HepG2 (cell line): ENCODE measurements around the gene MLST8. TPM values are rescaled to one million over a fixed set of nuclear protein-coding genes. Genes with fewer than 3 reads are reported as not detected.

Experiments used
- ATAD3A ChIP-seq: sonication (generic); formaldehyde crosslinking; IDR thresholded peaks from 2 replicates; pipeline ENCODE4 v1.4.0; 2020; ENCODE audit warnings: missing genetic modification reagents
- ATF7-NPFF ChIP-seq: sonication (generic); formaldehyde crosslinking; IDR thresholded peaks from 2 replicates; pipeline ENCODE4 v1.8.1; 2023; ENCODE audit warnings: mild to moderate bottlenecking, low read depth, missing genetic modification reagents, moderate library complexity
- CHD2 ChIP-seq: IDR thresholded peaks from 2 replicates; pipeline ENCODE4 v1.6.1; 2011; ENCODE audit warnings: low read depth, low read length, improper control_type of control experiment
- ETV5 ChIP-seq: IDR thresholded peaks from 2 replicates; pipeline ENCODE4 v1.6.1; 2018; ENCODE audit warnings: missing biosample characterization, missing genetic modification reagents, inconsistent platforms, borderline replicate concordance
- HCFC1 ChIP-seq: fragments of 150-350 bp; IDR thresholded peaks from 2 replicates; pipeline ENCODE4 v1.6.1; 2014; ENCODE audit warnings: low read depth, low read length
- KAT7 ChIP-seq: IDR thresholded peaks from 2 replicates; pipeline ENCODE4 v1.6.1; 2018; ENCODE audit warnings: borderline replicate concordance, missing compliant biosample characterization
- NFATC3 ChIP-seq: sonication (generic); formaldehyde crosslinking; IDR thresholded peaks from 2 replicates; pipeline ENCODE4 v1.5.1; 2020; ENCODE audit warnings: mild to moderate bottlenecking, missing genetic modification reagents
- SAFB2 ChIP-seq: sonication (generic); formaldehyde crosslinking; IDR thresholded peaks from 2 replicates; pipeline ENCODE4 v1.5.1; 2020; ENCODE audit warnings: missing genetic modification reagents, low read depth, mild to moderate bottlenecking, borderline replicate concordance
- SKI ChIP-seq: fragments of 450-650 bp; IDR thresholded peaks from one replicate; pipeline ENCODE4 v1.6.1; 2018; ENCODE audit warnings: mild to moderate bottlenecking; ENCODE audit not compliant: partially characterized antibody
- SPEN ChIP-seq: sonication (generic); formaldehyde crosslinking; IDR thresholded peaks from 2 replicates; pipeline ENCODE4 v1.5.1; 2020; ENCODE audit warnings: low read depth, mild to moderate bottlenecking, missing genetic modification reagents
- THYN1 ChIP-seq: sonication (generic); formaldehyde crosslinking; IDR thresholded peaks from 2 replicates; pipeline ENCODE4 v1.8.1; 2023; ENCODE audit warnings: low read depth, mild to moderate bottlenecking, moderate library complexity, missing genetic modification reagents, borderline replicate concordance
- ZBTB3 ChIP-seq: sonication (generic); formaldehyde crosslinking; IDR thresholded peaks from 2 replicates; pipeline ENCODE4 v1.4.0; 2020; ENCODE audit warnings: low read depth, mild to moderate bottlenecking, moderate library complexity, missing genetic modification reagents, borderline replicate concordance
- ZFAT ChIP-seq: sonication (generic); formaldehyde crosslinking; conservative IDR thresholded peaks from 2 replicates; pipeline ENCODE4 v1.8.1; 2023; ENCODE audit warnings: missing genetic modification reagents, inconsistent platforms
- ZNF605 ChIP-seq: sonication (generic); formaldehyde crosslinking; IDR thresholded peaks from 2 replicates; pipeline ENCODE4 v1.8.0; 2022; ENCODE audit warnings: mild to moderate bottlenecking, missing genetic modification reagents
- ZNF619 ChIP-seq: sonication (generic); formaldehyde crosslinking; IDR thresholded peaks from 2 replicates; pipeline ENCODE4 v1.4.0; 2020; ENCODE audit warnings: mild to moderate bottlenecking, missing genetic modification reagents
- ZNF713 ChIP-seq: sonication (generic); formaldehyde crosslinking; IDR thresholded peaks from 2 replicates; pipeline ENCODE4 v1.4.0; 2020; ENCODE audit warnings: mild to moderate bottlenecking, missing genetic modification reagents
- ZNF792 ChIP-seq: IDR thresholded peaks from 2 replicates; pipeline ENCODE4 v1.6.1; 2016
- ZNF816 ChIP-seq: sonication (generic); formaldehyde crosslinking; IDR thresholded peaks from 2 replicates; pipeline ENCODE4 v1.8.0; 2022; ENCODE audit warnings: missing genetic modification reagents, mild to moderate bottlenecking, borderline replicate concordance
- polyA plus RNA-seq, 8 experiments: library from polyadenylated mRNA; depleted of rRNA in 3 of 8; stranded (reverse) in 7 of 8; unstranded in 1 of 8; fragments of >200 nt; fragmentation: Illumina TruSeq in 4 of 8; extraction: Trizol in 4 of 8; gene quantifications; 2 replicates each; pipeline versions ENCODE4 v1.2.1 to v1.2.3, GENCODE V29; 2011 to 2016; ENCODE audit warnings: low read depth in 4 of 8, missing spikeins in 1 of 8, mixed read lengths in 1 of 8; ENCODE audit not compliant: insufficient read depth in 1 of 8
- total RNA-seq, 5 experiments: library from RNA; depleted of rRNA; stranded (reverse); fragments of >200 nt; fragmentation: Illumina TruSeq; extraction: Trizol; gene quantifications; 2 replicates each; pipeline ENCODE4 v1.2.3, GENCODE V29; 2016; ENCODE audit warnings: low read depth in 1 of 5
- TF ChIP-seq, protein P1 (sequence below): sonication (generic); formaldehyde crosslinking; IDR thresholded peaks from 2 replicates; pipeline ENCODE4 v1.4.0; 2020; ENCODE audit warnings: missing genetic modification reagents, mild to moderate bottlenecking, borderline replicate concordance
- TF ChIP-seq, protein P2 (sequence below), 2 experiments: sonication (generic) in 1 of 2; formaldehyde crosslinking in 1 of 2; IDR thresholded peaks; 2 replicates each; pipeline versions ENCODE4 v1.4.0 to v1.6.1; 2018 to 2020; ENCODE audit warnings: missing genetic modification reagents in 2 of 2, borderline replicate concordance in 1 of 2, low read depth in 1 of 2, mild to moderate bottlenecking in 1 of 2, missing biosample characterization in 1 of 2
- TF ChIP-seq, protein P3 (sequence below): sonication (generic); formaldehyde crosslinking; IDR thresholded peaks from 2 replicates; pipeline ENCODE4 v1.8.0; 2022; ENCODE audit warnings: mild to moderate bottlenecking, missing genetic modification reagents, moderate library complexity
- TF ChIP-seq, protein P4 (sequence below): sonication (generic); formaldehyde crosslinking; conservative IDR thresholded peaks from 2 replicates; pipeline ENCODE4 v1.4.0; 2020; ENCODE audit warnings: missing genetic modification reagents

The MLST8 gene
- total and polyA plus RNA-seq, 2 of the 13 experiments (the other 11 are each of a cell fraction or from before 2014, with no cell fraction given) = 30.8 to 72.7 TPM

DNA sequence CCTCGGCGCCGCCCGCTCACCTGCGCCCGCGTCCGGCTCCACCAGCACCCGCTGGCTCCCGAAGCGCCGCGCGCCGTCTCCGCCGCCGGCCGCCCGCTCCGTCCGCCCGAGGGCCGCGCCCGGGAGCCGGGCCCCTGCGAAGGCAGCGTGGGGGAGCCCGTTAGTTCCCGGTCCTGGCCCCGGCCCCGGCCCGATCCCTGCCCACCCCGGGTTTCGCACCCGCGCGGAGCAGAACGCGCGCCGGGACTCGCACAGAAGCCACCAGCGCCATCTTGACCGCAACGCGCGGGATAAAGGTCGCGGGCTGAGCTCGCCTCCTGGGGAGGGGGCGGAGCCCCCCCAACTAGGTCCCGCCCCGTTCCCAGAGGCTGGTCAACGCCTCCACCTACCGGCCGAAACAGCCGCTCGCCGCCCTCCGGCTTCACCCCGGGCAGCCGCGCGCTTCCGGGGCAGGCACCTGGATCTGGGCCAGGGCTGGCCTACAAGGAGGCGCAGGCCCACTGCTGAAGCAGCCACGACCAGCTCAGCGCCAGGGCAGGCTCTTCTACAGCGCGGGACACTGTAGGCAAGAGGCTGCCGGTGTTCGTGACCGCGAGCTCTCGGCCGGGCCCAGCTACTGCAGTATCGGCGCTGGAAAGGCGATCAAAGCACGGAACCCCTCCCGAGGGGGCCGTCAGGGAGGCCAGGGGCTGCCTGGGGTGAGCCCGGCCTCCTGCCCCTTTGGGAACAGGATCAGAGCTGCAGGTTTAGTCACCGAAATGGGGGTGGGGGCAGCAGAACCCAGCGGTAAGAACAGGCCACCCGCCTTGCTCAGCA, 46.2 kb downstream of the MLST8 start, which contains the start of gene ECI1 (continued):
- TF ChIP-seq SKI (peak; percentile 68), ATAD3A (no peak), HCFC1 (0 out of 2 replicates have a peak, but pooled peaks have one; percentile 29), ZBTB3 (CRISPR knock-in tag) (no peak), SPEN (CRISPR knock-in tag) (peak; percentile 90), ZNF605 (peak; percentile 82), ETV5 (CRISPR knock-in tag) (peak; percentile 98), CHD2 (no peak), ZFAT (CRISPR knock-in tag) (no peak), ZNF713 (CRISPR knock-in tag) (0 out of 2 replicates have a peak, but pooled peaks have one; percentile 22), THYN1 (CRISPR knock-in tag) (no peak), NFATC3 (no peak), ZNF619 (CRISPR knock-in tag) (peak; percentile 40; the same call in 1 of the 2 replicates), ZNF792 (CRISPR knock-in tag) (peak; percentile 71; the same call in 1 of the 2 replicates), ZNF816 (peak; percentile 87), ATF7-NPFF (CRISPR knock-in tag) (peak; percentile 74; the same call in 1 of the 2 replicates), KAT7 (peak; percentile 84; the same call in 1 of the 2 replicates), SAFB2 (CRISPR knock-in tag) (peak; percentile 43; the same call in 1 of the 2 replicates)
- TF ChIP-seq, protein P1, sequence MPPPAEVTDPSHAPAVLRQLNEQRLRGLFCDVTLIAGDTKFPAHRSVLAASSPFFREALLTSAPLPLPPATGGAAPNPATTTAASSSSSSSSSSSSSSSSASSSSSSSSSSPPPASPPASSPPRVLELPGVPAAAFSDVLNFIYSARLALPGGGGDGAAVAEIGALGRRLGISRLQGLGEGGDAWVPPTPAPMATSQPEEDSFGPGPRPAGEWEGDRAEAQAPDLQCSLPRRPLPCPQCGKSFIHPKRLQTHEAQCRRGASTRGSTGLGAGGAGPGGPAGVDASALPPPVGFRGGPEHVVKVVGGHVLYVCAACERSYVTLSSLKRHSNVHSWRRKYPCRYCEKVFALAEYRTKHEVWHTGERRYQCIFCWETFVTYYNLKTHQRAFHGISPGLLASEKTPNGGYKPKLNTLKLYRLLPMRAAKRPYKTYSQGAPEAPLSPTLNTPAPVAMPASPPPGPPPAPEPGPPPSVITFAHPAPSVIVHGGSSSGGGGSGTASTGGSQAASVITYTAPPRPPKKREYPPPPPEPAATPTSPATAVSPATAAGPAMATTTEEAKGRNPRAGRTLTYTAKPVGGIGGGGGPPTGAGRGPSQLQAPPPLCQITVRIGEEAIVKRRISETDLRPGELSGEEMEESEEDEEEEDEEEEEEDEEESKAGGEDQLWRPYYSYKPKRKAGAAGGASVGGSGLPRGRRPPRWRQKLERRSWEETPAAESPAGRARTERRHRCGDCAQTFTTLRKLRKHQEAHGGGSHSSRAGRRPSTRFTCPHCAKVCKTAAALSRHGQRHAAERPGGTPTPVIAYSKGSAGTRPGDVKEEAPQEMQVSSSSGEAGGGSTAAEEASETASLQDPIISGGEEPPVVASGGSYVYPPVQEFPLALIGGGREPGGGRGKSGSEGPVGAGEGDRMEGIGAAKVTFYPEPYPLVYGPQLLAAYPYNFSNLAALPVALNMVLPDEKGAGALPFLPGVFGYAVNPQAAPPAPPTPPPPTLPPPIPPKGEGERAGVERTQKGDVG (CRISPR knock-in tag) = peak; percentile 78
- TF ChIP-seq, protein P2, sequence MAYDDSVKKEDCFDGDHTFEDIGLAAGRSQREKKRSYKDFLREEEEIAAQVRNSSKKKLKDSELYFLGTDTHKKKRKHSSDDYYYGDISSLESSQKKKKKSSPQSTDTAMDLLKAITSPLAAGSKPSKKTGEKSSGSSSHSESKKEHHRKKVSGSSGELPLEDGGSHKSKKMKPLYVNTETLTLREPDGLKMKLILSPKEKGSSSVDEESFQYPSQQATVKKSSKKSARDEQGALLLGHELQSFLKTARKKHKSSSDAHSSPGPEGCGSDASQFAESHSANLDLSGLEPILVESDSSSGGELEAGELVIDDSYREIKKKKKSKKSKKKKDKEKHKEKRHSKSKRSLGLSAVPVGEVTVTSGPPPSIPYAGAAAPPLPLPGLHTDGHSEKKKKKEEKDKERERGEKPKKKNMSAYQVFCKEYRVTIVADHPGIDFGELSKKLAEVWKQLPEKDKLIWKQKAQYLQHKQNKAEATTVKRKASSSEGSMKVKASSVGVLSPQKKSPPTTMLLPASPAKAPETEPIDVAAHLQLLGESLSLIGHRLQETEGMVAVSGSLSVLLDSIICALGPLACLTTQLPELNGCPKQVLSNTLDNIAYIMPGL (CRISPR knock-in tag; IDR thresholded peaks at IDR 0.05; ENCODE audit: borderline replicate concordance in 1 of 2, low read depth in 1 of 2) = peak; percentile 84 to 89
- TF ChIP-seq, protein P3, sequence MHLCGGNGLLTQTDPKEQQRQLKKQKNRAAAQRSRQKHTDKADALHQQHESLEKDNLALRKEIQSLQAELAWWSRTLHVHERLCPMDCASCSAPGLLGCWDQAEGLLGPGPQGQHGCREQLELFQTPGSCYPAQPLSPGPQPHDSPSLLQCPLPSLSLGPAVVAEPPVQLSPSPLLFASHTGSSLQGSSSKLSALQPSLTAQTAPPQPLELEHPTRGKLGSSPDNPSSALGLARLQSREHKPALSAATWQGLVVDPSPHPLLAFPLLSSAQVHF (CRISPR knock-in tag) = no peak
- TF ChIP-seq, protein P4, sequence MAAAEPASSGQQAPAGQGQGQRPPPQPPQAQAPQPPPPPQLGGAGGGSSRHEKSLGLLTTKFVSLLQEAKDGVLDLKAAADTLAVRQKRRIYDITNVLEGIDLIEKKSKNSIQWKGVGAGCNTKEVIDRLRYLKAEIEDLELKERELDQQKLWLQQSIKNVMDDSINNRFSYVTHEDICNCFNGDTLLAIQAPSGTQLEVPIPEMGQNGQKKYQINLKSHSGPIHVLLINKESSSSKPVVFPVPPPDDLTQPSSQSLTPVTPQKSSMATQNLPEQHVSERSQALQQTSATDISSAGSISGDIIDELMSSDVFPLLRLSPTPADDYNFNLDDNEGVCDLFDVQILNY (CRISPR knock-in tag) = 0 out of 2 replicates have a peak, but pooled peaks have one; percentile 18
